IMR-90 (cell line): Measurements from ENCODE around the gene KLRF1.

Experiments used
- BHLHE40 ChIP-seq: fragments of 150-350 bp; IDR thresholded peaks from 2 replicates; pipeline ENCODE4 v1.6.1; 2016; ENCODE audit warnings: mild to moderate bottlenecking, low read depth, low read length
- CEBPB ChIP-seq: IDR thresholded peaks from 2 replicates; pipeline ENCODE4 v1.6.1; 2012; ENCODE audit warnings: low read depth, low read length, improper control_type of control experiment
- CHD1 ChIP-seq: IDR thresholded peaks from 2 replicates; pipeline ENCODE4 v1.6.1; 2012; ENCODE audit warnings: low read depth, low read length, improper control_type of control experiment
- CTCF ChIP-seq: conservative IDR thresholded peaks from 2 replicates; pipeline ENCODE4 v1.5.1; 2012; ENCODE audit warnings: mild to moderate bottlenecking, low read depth, low read length, improper control_type of control experiment
- ELK1 ChIP-seq: fragments of 150-350 bp; IDR thresholded peaks from 2 replicates; pipeline ENCODE4 v1.6.1; 2016; ENCODE audit warnings: low read depth, mild to moderate bottlenecking, low read length, moderate library complexity, borderline replicate concordance
- MAFK ChIP-seq: IDR thresholded peaks from 2 replicates; pipeline ENCODE4 v1.6.1; 2012; ENCODE audit warnings: low read depth, low read length, improper control_type of control experiment
- MAZ ChIP-seq: IDR thresholded peaks from 2 replicates; pipeline ENCODE4 v1.6.1; 2012; ENCODE audit warnings: low read depth, mild to moderate bottlenecking, low read length, improper control_type of control experiment, moderate library complexity, borderline replicate concordance
- MXI1 ChIP-seq: IDR thresholded peaks from 2 replicates; pipeline ENCODE4 v1.6.1; 2012; ENCODE audit warnings: low read depth, mild to moderate bottlenecking, low read length, moderate library complexity, borderline replicate concordance
- POLR2A ChIP-seq: IDR thresholded peaks from 2 replicates; pipeline ENCODE4 v1.6.1; 2012; ENCODE audit warnings: mild to moderate bottlenecking, low read depth, low read length
- RAD21 ChIP-seq: IDR thresholded peaks from 2 replicates; pipeline ENCODE4 v1.6.1; 2012; ENCODE audit warnings: low read length, improper control_type of control experiment
- RFX5 ChIP-seq: IDR thresholded peaks from 2 replicates; pipeline ENCODE4 v1.8.0; 2012; ENCODE audit warnings: low read depth, mild to moderate bottlenecking, low read length, moderate library complexity
- SMC3 ChIP-seq: fragments of 150-350 bp; IDR thresholded peaks from 2 replicates; pipeline ENCODE4 v1.6.1; 2016; ENCODE audit warnings: low read depth, mild to moderate bottlenecking, antibody characterized with exemption, low read length, moderate library complexity
- TF ChIP-seq, protein P1 (sequence below): fragments of 150-350 bp; IDR thresholded peaks from 2 replicates; pipeline ENCODE4 v1.6.1; 2017; ENCODE audit warnings: mild to moderate bottlenecking, antibody characterized with exemption, low read length, low read depth

GRCh38 chr12:9809866-9810265 lies 17.4 kb upstream of the KLRF1 start:
- no peak for TF ChIP-seq CEBPB
- no peak for TF ChIP-seq RFX5
- no peak for TF ChIP-seq CTCF
- TF ChIP-seq RAD21: no peak
- TF ChIP-seq, protein P1, sequence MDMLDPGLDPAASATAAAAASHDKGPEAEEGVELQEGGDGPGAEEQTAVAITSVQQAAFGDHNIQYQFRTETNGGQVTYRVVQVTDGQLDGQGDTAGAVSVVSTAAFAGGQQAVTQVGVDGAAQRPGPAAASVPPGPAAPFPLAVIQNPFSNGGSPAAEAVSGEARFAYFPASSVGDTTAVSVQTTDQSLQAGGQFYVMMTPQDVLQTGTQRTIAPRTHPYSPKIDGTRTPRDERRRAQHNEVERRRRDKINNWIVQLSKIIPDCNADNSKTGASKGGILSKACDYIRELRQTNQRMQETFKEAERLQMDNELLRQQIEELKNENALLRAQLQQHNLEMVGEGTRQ: no peak
- TF ChIP-seq ELK1: no peak
- no peak for TF ChIP-seq MAFK
- no peak for TF ChIP-seq SMC3
- no peak for TF ChIP-seq POLR2A
- no peak for TF ChIP-seq MAZ
- no peak for TF ChIP-seq MXI1
- TF ChIP-seq BHLHE40: no peak
- TF ChIP-seq CHD1: no peak
